ENCODE results near the gene KHSRP. TPM values are rescaled to one million over a fixed set of nuclear protein-coding genes. Genes with fewer than 3 reads are reported as not detected.
A peak's percentile ranks its signal among the peaks of the same experiment; 100 is the strongest.

KHSRP gene
- total and polyA plus RNA-seq, 9 donors: 56.2 to 260 (median 250) TPM

DNA sequence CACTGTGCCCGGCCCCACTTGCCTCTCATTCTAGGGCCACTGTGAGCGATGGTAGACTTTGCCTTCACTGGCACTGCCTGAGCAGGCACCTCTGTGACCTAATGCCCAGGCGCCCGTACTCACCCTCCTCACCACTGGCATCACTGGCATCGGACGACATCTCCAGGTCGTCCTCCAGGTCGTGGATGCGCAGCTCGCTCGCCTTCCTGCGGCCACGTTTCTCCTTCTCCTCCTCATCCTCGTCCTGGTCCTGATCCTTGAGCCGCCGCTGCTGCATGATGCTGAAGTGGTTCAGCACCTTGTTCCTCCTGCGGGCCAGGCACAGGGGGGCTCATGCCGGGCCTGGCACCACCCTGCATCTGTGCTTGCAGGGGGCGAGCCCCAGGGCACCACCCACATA, 41.4 kb downstream of the KHSRP start:
- Histone ChIP-seq H3K36me3 (no peaks in the 10 kb centered on the region), H3K27ac (no peak overlapping the region), H3K9me3 (peaks cover 0 to 10% of the 10 kb centered on the region in 2 donors), H3K4me3 (no peak overlapping the region), H3K27me3 (no peaks in the 10 kb centered on the region), H3K4me1 (ENCODE audit: insufficient read depth) (no peaks in the 10 kb centered on the region)
- WGBS, 3 donors: 94 to 95% (median 95%) methylated on average over 19 of the region's 19 CpGs
- intact Hi-C loops (cut with DNase I): no loop called here
- DNase-seq: no peak
- TF ChIP-seq, protein P1, sequence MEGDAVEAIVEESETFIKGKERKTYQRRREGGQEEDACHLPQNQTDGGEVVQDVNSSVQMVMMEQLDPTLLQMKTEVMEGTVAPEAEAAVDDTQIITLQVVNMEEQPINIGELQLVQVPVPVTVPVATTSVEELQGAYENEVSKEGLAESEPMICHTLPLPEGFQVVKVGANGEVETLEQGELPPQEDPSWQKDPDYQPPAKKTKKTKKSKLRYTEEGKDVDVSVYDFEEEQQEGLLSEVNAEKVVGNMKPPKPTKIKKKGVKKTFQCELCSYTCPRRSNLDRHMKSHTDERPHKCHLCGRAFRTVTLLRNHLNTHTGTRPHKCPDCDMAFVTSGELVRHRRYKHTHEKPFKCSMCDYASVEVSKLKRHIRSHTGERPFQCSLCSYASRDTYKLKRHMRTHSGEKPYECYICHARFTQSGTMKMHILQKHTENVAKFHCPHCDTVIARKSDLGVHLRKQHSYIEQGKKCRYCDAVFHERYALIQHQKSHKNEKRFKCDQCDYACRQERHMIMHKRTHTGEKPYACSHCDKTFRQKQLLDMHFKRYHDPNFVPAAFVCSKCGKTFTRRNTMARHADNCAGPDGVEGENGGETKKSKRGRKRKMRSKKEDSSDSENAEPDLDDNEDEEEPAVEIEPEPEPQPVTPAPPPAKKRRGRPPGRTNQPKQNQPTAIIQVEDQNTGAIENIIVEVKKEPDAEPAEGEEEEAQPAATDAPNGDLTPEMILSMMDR (IDR thresholded peaks at IDR 0.05): no peak
- no peak for TF ChIP-seq EP300 (IDR thresholded peaks at IDR 0.05)
- no peak for TF ChIP-seq POLR2A (IDR thresholded peaks at IDR 0.05)

DNA sequence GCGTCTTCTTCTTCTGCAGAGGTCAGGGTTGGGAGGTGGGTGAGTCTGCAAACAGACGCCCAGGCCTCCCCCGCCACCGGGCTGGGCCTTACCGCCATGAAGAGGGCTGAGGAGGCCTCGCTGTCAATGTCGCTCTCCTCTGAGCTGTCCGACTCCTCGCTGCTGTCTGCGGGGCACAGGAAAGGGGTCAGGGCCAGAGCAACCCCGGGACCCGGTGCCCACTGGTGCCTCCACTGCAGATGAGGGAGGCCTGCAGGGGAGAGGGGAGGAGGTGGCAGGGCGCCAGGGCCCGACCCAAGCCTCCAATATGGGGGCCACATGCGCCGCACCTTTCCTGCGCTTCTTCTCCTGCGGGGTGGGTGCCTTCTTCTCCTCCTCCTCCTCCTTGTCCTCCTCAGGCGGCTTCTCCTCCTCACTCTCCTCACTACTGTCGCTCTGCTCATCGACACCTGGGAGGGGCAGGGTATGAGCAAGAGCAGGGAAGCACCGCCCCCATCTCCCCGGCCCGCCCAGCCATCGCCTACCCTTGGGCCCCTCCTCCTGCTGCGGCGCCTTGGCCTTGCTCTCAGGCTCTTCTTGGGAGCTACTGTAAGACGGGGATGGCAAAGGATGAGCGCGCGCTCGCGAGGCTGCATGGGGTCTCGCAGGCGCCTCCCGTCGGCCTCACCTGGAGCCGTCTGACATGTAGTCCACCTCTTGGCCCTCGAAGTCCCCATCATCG, 43.4 kb downstream of the KHSRP start:
- Histone ChIP-seq H3K27ac (no peak overlapping the region), H3K4me3 (no peak overlapping the region), H3K4me1 (ENCODE audit: insufficient read depth) (no peaks in the 10 kb centered on the region), H3K9me3 (peaks cover 0 to 10% of the 10 kb centered on the region in 2 donors), H3K36me3 (no peaks in the 10 kb centered on the region), H3K27me3 (no peaks in the 10 kb centered on the region)
- DNase-seq: peak in 1 of 5 donors; percentile 41
- TF ChIP-seq, protein P1 (IDR thresholded peaks at IDR 0.05): no peak
- TF ChIP-seq EP300 (IDR thresholded peaks at IDR 0.05) (no peak), POLR2A (IDR thresholded peaks at IDR 0.05) (no peak)
- WGBS, 3 donors: 94 to 97% (median 96%) methylated on average over 39 to 40 of the region's 40 CpGs
- intact Hi-C loops (cut with DNase I): no loop called here

- H3K4me1 ChIP-seq (ENCODE audit: insufficient read depth): no peaks in the 10 kb centered on the region
- no peak for TF ChIP-seq POLR2A (IDR thresholded peaks at IDR 0.05)
- no peak for TF ChIP-seq EP300 (IDR thresholded peaks at IDR 0.05)
- TF ChIP-seq, protein P1 (IDR thresholded peaks at IDR 0.05): no peak
- no peak for DNase-seq
- no peak overlapping the region for H3K27ac ChIP-seq
- WGBS, 3 donors: 82 to 100% (median 96%) methylated on average over 3 of the region's 3 CpGs
- H3K4me3 ChIP-seq: no peak overlapping the region
- H3K9me3 ChIP-seq: peaks cover 0 to 10% of the 10 kb centered on the region in 2 donors
- no peaks in the 10 kb centered on the region for H3K27me3 ChIP-seq
- no peaks in the 10 kb centered on the region for H3K36me3 ChIP-seq
- intact Hi-C loops (cut with DNase I): loop anchor here in 1 of 4 donors (10.0 kb wide), 2 partner anchors 45 to 105 kb away; partner anchors contain the start of genes KHSRP and MLLT1
Observed at GRCh38 chr19:6379744-6380143, 44.9 kb downstream of the KHSRP start.

DNA sequence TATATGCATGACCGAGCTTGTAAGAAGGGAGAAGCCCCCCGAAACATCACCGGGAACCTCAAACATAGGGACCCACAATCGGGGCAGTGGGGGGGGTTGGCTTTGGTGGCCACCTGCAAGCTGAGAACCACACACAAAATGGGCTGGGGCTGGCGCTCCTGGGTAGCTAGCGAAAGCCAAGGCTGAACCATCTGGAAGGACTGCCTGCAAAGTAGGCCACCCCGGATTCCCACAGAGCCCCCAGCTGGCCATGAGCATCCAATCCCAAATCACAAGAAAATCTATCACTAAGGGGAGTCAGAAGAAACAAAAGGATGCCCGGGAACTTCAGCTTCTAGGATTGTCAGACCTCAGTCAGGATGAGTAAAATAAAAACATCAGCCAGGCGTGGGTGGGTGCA, 46.1 kb downstream of the KHSRP start:
- intact Hi-C loops (cut with DNase I): loop anchor here in 1 of 4 donors (10.0 kb wide), 2 partner anchors 46 to 104 kb away; partner anchors contain the start of genes KHSRP and MLLT1
- no peaks in the 10 kb centered on the region for H3K36me3 ChIP-seq
- WGBS, 3 donors: 69 to 74% (median 71%) methylated on average over 9 of the region's 9 CpGs
- H3K9me3 ChIP-seq: peaks cover 0 to 10% of the 10 kb centered on the region in 2 donors
- H3K27me3 ChIP-seq: no peaks in the 10 kb centered on the region
- H3K4me1 ChIP-seq (ENCODE audit: insufficient read depth): peaks cover 5% of the 10 kb centered on the region
- H3K4me3 ChIP-seq: no peak overlapping the region
- no peak overlapping the region for H3K27ac ChIP-seq
- no peak for TF ChIP-seq EP300 (IDR thresholded peaks at IDR 0.05)
- no peak for TF ChIP-seq POLR2A (IDR thresholded peaks at IDR 0.05)
- TF ChIP-seq, protein P1 (IDR thresholded peaks at IDR 0.05): no peak
- DNase-seq: peak in 1 of 5 donors; percentile 44

All from ovary (tissue), 9 donors.